Hepatocyte (in vitro differentiated cells): ENCODE results near the gene SUPT4H1. TPM values are rescaled to one million over a fixed set of nuclear protein-coding genes. Genes with fewer than 3 reads are reported as not detected.

ENCODE experiments used
- DNase-seq: peaks from one replicate; pipeline ENCODE4 v3.0.0-alpha.2; 2016; ENCODE audit warnings: low spot score
- H2AFZ ChIP-seq: fragments of 200-600 bp; sonication (generic); 2 replicates; pipeline ENCODE4 v1.6.0; 2016; ENCODE audit warnings: antibody characterized with exemption, mild to moderate bottlenecking
- H3K27ac ChIP-seq: fragments of 200-600 bp; sonication (generic); 2 replicates; pipeline ENCODE4 v1.5.1; 2016; ENCODE audit warnings: mild to moderate bottlenecking
- H3K27me3 ChIP-seq: fragments of 200-600 bp; sonication (generic); 2 replicates; pipeline ENCODE4 v1.6.1; 2016
- H3K36me3 ChIP-seq: fragments of 200-600 bp; sonication (generic); replicated peaks from 2 replicates; pipeline ENCODE4 v1.5.1; 2016; ENCODE audit warnings: low read depth; ENCODE audit not compliant: insufficient read depth
- H3K4me1 ChIP-seq: fragments of 200-600 bp; sonication (generic); 2 replicates; pipeline ENCODE4 v1.5.1; 2016; ENCODE audit warnings: mild to moderate bottlenecking, moderate library complexity; ENCODE audit not compliant: insufficient read depth
- H3K4me2 ChIP-seq: fragments of 200-600 bp; sonication (generic); 2 replicates; pipeline ENCODE4 v1.6.0; 2016
- H3K4me3 ChIP-seq: fragments of 200-600 bp; sonication (generic); 2 replicates; pipeline ENCODE4 v1.5.1; 2016; ENCODE audit warnings: mild to moderate bottlenecking
- H3K79me2 ChIP-seq: fragments of 200-600 bp; sonication (generic); 2 replicates; pipeline ENCODE4 v1.6.0; 2017; ENCODE audit warnings: mild to moderate bottlenecking
- H3K9me2 ChIP-seq: fragments of 200-600 bp; sonication (generic); replicated peaks from 2 replicates; pipeline ENCODE4 v1.6.0; 2017; ENCODE audit warnings: mild to moderate bottlenecking; ENCODE audit not compliant: insufficient read depth
- H3K9me3 ChIP-seq: fragments of 200-600 bp; sonication (generic); 2 replicates; pipeline ENCODE4 v1.5.1; 2016; ENCODE audit warnings: low read depth, mild to moderate bottlenecking
- H4K20me1 ChIP-seq: fragments of 200-600 bp; sonication (generic); 2 replicates; pipeline ENCODE4 v1.6.0; 2016; ENCODE audit warnings: mild to moderate bottlenecking; ENCODE audit not compliant: insufficient read depth, poor library complexity, severe bottlenecking
- EZH2 ChIP-seq: fragments of 200-600 bp; sonication (generic); IDR thresholded peaks from 2 replicates; pipeline ENCODE4 v1.6.1; 2016; ENCODE audit warnings: antibody characterized with exemption, mild to moderate bottlenecking, borderline replicate concordance
- EZH2phosphoT487 ChIP-seq: fragments of 200-600 bp; sonication (generic); IDR thresholded peaks from one replicate; pipeline ENCODE4 v1.6.1; 2018; ENCODE audit warnings: antibody characterized with exemption, mild to moderate bottlenecking, low read depth, moderate library complexity; ENCODE audit not compliant: unreplicated experiment, severe bottlenecking
- WGBS: methylation state at CpG from one replicate; pipeline ENCODE4 v1.1.6; 2016; ENCODE audit warnings: low lambda C conversion rate; ENCODE audit errors: missing lambda C conversion rate; 5-methylcytosine and 5-hydroxymethylcytosine counted together
- polyA plus RNA-seq: library from polyadenylated mRNA; unstranded; fragments of >200 nt; fragmentation: Nextera tagmentation; extraction: Ambion mirVana; gene quantifications from 2 replicates; pipeline ENCODE4 v1.2.1, GENCODE V29; 2016
- total RNA-seq: library from RNA; depleted of rRNA; stranded (reverse); fragments of >200 nt; gene quantifications from 2 replicates; pipeline ENCODE4 v1.2.3, GENCODE V29; 2014
- TF ChIP-seq, protein P1 (sequence below): fragments of 200-600 bp; sonication (generic); IDR thresholded peaks from 2 replicates; pipeline ENCODE4 v1.5.1; 2016; ENCODE audit warnings: antibody characterized with exemption, mild to moderate bottlenecking; ENCODE audit not compliant: poor library complexity

The SUPT4H1 gene
- total and polyA plus RNA-seq, 2 experiments from 2014 or later, result 54.5 to 108 TPM

DNA sequence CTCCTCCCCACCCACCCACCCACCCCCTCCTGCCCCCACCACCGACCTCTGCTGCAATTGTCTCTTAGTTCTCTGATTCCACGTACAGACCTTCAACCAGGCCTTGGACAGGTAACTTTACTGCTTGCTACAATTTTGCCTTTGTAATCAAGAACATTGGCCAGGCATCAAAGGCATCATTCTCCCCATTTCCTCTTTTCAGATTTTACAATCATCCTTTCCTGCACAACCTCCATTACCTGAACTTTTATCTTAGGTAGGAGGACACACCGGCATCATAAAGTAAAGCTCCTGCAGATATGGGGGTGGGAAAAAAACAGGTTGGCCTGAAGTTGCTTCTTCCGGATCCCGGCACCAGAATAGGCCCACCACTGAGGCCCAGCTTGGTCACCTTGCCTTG is 25.7 kb upstream of the SUPT4H1 start:
- TF ChIP-seq, protein P1, sequence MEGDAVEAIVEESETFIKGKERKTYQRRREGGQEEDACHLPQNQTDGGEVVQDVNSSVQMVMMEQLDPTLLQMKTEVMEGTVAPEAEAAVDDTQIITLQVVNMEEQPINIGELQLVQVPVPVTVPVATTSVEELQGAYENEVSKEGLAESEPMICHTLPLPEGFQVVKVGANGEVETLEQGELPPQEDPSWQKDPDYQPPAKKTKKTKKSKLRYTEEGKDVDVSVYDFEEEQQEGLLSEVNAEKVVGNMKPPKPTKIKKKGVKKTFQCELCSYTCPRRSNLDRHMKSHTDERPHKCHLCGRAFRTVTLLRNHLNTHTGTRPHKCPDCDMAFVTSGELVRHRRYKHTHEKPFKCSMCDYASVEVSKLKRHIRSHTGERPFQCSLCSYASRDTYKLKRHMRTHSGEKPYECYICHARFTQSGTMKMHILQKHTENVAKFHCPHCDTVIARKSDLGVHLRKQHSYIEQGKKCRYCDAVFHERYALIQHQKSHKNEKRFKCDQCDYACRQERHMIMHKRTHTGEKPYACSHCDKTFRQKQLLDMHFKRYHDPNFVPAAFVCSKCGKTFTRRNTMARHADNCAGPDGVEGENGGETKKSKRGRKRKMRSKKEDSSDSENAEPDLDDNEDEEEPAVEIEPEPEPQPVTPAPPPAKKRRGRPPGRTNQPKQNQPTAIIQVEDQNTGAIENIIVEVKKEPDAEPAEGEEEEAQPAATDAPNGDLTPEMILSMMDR, result no peak
- TF ChIP-seq EZH2 (no peak), EZH2phosphoT487 (no peak)
- Histone ChIP-seq H3K9me2 (no peaks in the 10 kb centered on the region), H3K27ac (peak overlapping the region; percentile 41), H2AFZ (no peak overlapping the region), H4K20me1 (no peaks in the 10 kb centered on the region), H3K79me2 (peaks cover 67% of the 10 kb centered on the region), H3K27me3 (no peaks in the 10 kb centered on the region), H3K4me3 (no peak overlapping the region), H3K36me3 (no peaks in the 10 kb centered on the region), H3K4me2 (no peak overlapping the region), H3K4me1 (peaks cover 71% of the 10 kb centered on the region), H3K9me3 (no peaks in the 10 kb centered on the region)
- no peak for DNase-seq
- 52% methylated on average over 5 of the region's 5 CpGs for WGBS

- WGBS, result 56% methylated on average over 3 of the region's 3 CpGs
Measured at GRCh38 chr17:58377093-58377601, 25.1 kb upstream of the SUPT4H1 start.

GRCh38 chr17:58376472-58377000 is 24.5 kb upstream of the SUPT4H1 start:
- 60% methylated on average over 4 of the region's 4 CpGs for WGBS
- no peak for TF ChIP-seq EZH2phosphoT487
- TF ChIP-seq, protein P1, result no peak
- TF ChIP-seq EZH2, result no peak
- H3K36me3 ChIP-seq, result no peaks in the 10 kb centered on the region
- H3K4me2 ChIP-seq, result no peak overlapping the region
- no peak for DNase-seq
- H3K9me3 ChIP-seq, result no peaks in the 10 kb centered on the region
- no peak overlapping the region for H3K4me3 ChIP-seq
- H2AFZ ChIP-seq, result no peak overlapping the region
- H4K20me1 ChIP-seq, result no peaks in the 10 kb centered on the region
- peak overlapping the region; percentile 68 for H3K27ac ChIP-seq
- H3K9me2 ChIP-seq, result no peaks in the 10 kb centered on the region
- peaks cover 72% of the 10 kb centered on the region for H3K79me2 ChIP-seq
- H3K4me1 ChIP-seq, result peaks cover 59% of the 10 kb centered on the region
- no peaks in the 10 kb centered on the region for H3K27me3 ChIP-seq

More at GRCh38 chr17:58377093-58377601, 25.1 kb upstream of the SUPT4H1 start:
- TF ChIP-seq EZH2 (no peak), EZH2phosphoT487 (no peak)
- Histone ChIP-seq H2AFZ (no peak overlapping the region), H3K36me3 (no peaks in the 10 kb centered on the region), H4K20me1 (no peaks in the 10 kb centered on the region), H3K27ac (peak overlapping the region; percentile 68), H3K9me2 (no peaks in the 10 kb centered on the region), H3K4me2 (no peak overlapping the region), H3K79me2 (peaks cover 67% of the 10 kb centered on the region), H3K4me3 (no peak overlapping the region), H3K9me3 (no peaks in the 10 kb centered on the region), H3K4me1 (peaks cover 65% of the 10 kb centered on the region), H3K27me3 (no peaks in the 10 kb centered on the region)
- peak; percentile 74 for DNase-seq

DNA sequence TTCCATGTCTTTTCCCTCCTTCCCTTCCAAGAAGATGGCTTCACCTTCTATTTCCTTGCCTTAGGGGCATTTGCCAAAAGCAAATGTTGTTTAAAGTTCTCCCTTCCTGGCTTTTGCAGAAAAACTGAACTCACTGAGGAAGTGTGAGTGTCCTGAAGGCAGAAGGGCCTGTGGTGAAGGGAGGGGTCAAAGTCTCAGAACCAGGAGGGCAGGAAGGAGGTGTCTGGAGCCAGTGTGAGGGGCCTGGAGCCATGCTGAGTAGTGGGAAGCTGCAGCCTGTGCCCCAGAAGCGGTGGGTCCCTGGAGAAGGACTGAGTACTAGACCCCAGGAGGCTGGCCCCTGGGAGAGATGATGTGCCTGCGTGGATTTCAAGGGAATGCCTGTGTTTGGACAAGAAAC is 23.8 kb upstream of the SUPT4H1 start:
- no peaks in the 10 kb centered on the region for H3K9me2 ChIP-seq
- no peak overlapping the region for H2AFZ ChIP-seq
- no peak for DNase-seq
- H4K20me1 ChIP-seq, result no peaks in the 10 kb centered on the region
- H3K27me3 ChIP-seq, result no peaks in the 10 kb centered on the region
- no peaks in the 10 kb centered on the region for H3K36me3 ChIP-seq
- TF ChIP-seq EZH2phosphoT487, result no peak
- no peak for TF ChIP-seq EZH2
- TF ChIP-seq, protein P1, result no peak
- H3K4me2 ChIP-seq, result peak overlapping the region; percentile 15
- H3K27ac ChIP-seq, result peak overlapping the region; percentile 20
- H3K79me2 ChIP-seq, result peaks cover 76% of the 10 kb centered on the region
- H3K4me1 ChIP-seq, result peaks cover 52% of the 10 kb centered on the region
- H3K9me3 ChIP-seq, result no peaks in the 10 kb centered on the region
- H3K4me3 ChIP-seq, result no peak overlapping the region
- 68% methylated on average over 2 of the region's 2 CpGs for WGBS
